H1 (cell line): ENCODE data around the gene GSG1L2. TPM values are rescaled to one million over a fixed set of nuclear protein-coding genes. Genes with fewer than 3 reads are reported as not detected.

Experiments
- CTCF ChIA-PET: fragments of 300-600 bp; sonication (Branson Sonifier 250); formaldehyde crosslinking; loops from one replicate; lab custom pipeline; 2021; ENCODE audit not compliant: partially characterized antibody; lab: Charles Lee
- POLR2A ChIA-PET: fragments of 300-600 bp; sonication (Branson Sonifier 250); formaldehyde crosslinking; loops from one replicate; lab custom pipeline; 2021; ENCODE audit warnings: inconsistent platforms; ENCODE audit not compliant: partially characterized antibody; lab: Charles Lee
- DNase-seq, 2 experiments: peaks; one replicate each; pipeline versions ENCODE4 v3.0.0 to v3.0.0-alpha.2; 2010 to 2022; ENCODE audit warnings: low spot score in 2 of 2, low read depth in 1 of 2, mixed read lengths in 1 of 2
- FAIRE-seq: peaks from 2 replicates; lab custom pipeline; 2011; peaks lifted over from hg19 to GRCh38; lab: Jason Lieb, UNC
- H2AFZ ChIP-seq: 2 replicates; pipeline ENCODE4 v1.8.1; 2012; ENCODE audit warnings: low read length, inconsistent platforms
- H2AK5ac ChIP-seq: 2 replicates; pipeline ENCODE4 v1.6.1; 2013; ENCODE audit warnings: low read depth, low read length
- H2BK120ac ChIP-seq: replicated peaks from 2 replicates; pipeline ENCODE3; 2013; ENCODE audit warnings: low read depth, low read length, inconsistent platforms
- H2BK12ac ChIP-seq: 2 replicates; pipeline ENCODE4 v1.6.1; 2013; ENCODE audit warnings: low read depth, low read length
- H2BK15ac ChIP-seq: 2 replicates; pipeline ENCODE4 v1.6.1; 2013; ENCODE audit warnings: low read length
- H2BK20ac ChIP-seq: 2 replicates; pipeline ENCODE4 v1.6.1; 2013; ENCODE audit warnings: low read length
- H2BK5ac ChIP-seq: 2 replicates; pipeline ENCODE4 v1.6.1; 2013; ENCODE audit warnings: low read depth, low read length
- H3K14ac ChIP-seq: 2 replicates; pipeline ENCODE4 v1.6.1; 2013; ENCODE audit warnings: inconsistent platforms; ENCODE audit not compliant: insufficient read length
- H3K18ac ChIP-seq: 2 replicates; pipeline ENCODE4 v1.6.1; 2013; ENCODE audit warnings: low read length; ENCODE audit errors: extremely low read depth
- H3K23ac ChIP-seq: 2 replicates; pipeline ENCODE4 v1.6.1; 2013; ENCODE audit warnings: inconsistent platforms; ENCODE audit not compliant: insufficient read length
- H3K23me2 ChIP-seq: 2 replicates; pipeline ENCODE4 v1.6.1; 2013; ENCODE audit warnings: low read depth, low read length
- H3K27ac ChIP-seq: 2 replicates; pipeline ENCODE4 v1.6.1; 2011; ENCODE audit warnings: low read depth, low read length, inconsistent platforms
- H3K27me3 ChIP-seq, 4 experiments: replicated peaks in 1 of 4; 1 replicate in 1 of 4; 2 replicates in 3 of 4; pipeline versions ENCODE4 v1.6.1 to v1.8.1; 2011 to 2013; ENCODE audit warnings: low read length in 3 of 4, mild to moderate bottlenecking in 3 of 4, inconsistent platforms in 2 of 4, mixed read lengths in 2 of 4, moderate library complexity in 1 of 4; ENCODE audit not compliant: control insufficient read depth in 3 of 4, insufficient read depth in 3 of 4; ENCODE audit errors: extremely low read depth in 1 of 4
- H3K36me3 ChIP-seq, 4 experiments: 2 replicates each; pipeline versions ENCODE4 v1.6.1 to v1.8.1; 2011 to 2013; ENCODE audit warnings: mild to moderate bottlenecking in 4 of 4, low read length in 3 of 4, moderate library complexity in 2 of 4, control low read depth in 1 of 4, inconsistent platforms in 1 of 4; ENCODE audit not compliant: insufficient read depth in 4 of 4, control insufficient read depth in 2 of 4
- H3K4ac ChIP-seq: replicated peaks from 2 replicates; pipeline ENCODE3; 2013; ENCODE audit warnings: low read length, low read depth, mixed read lengths, inconsistent platforms; ENCODE audit not compliant: insufficient read length
- H3K4me1 ChIP-seq, 4 experiments: replicated peaks in 1 of 4; 1 replicate in 1 of 4; 2 replicates in 3 of 4; pipeline versions ENCODE4 v1.6.1 to v1.8.1; 2011 to 2013; ENCODE audit warnings: low read length in 3 of 4, inconsistent platforms in 2 of 4, mixed read lengths in 1 of 4; ENCODE audit not compliant: insufficient read depth in 4 of 4, control insufficient read depth in 3 of 4
- H3K4me2 ChIP-seq, 2 experiments: 2 replicates each; pipeline versions ENCODE4 v1.6.1 to v1.8.1; 2011 to 2013; ENCODE audit warnings: low read depth in 2 of 2, low read length in 2 of 2, control low read depth in 1 of 2, inconsistent platforms in 1 of 2, mild to moderate bottlenecking in 1 of 2; ENCODE audit not compliant: insufficient read depth in 1 of 2
- H3K4me3 ChIP-seq, 4 experiments: fragments of 200-600, 300-600 bp in 1 of 4; sonication (generic), shearing (Covaris generic), sonication (Bioruptor Twin) in 1 of 4; 2 replicates each; pipeline versions ENCODE4 v1.5.1 to v1.8.1; 2011 to 2016; ENCODE audit warnings: low read length in 4 of 4, low read depth in 3 of 4, control low read depth in 2 of 4, inconsistent platforms in 2 of 4, mild to moderate bottlenecking in 2 of 4, mixed read lengths in 1 of 4, moderate library complexity in 1 of 4; ENCODE audit not compliant: insufficient read depth in 2 of 4; ENCODE audit errors: extremely low read depth in 1 of 4
- H3K56ac ChIP-seq: replicated peaks from 2 replicates; pipeline ENCODE3; 2013; ENCODE audit warnings: low read depth, mild to moderate bottlenecking, mixed read lengths, low read length, inconsistent platforms; ENCODE audit not compliant: insufficient read length
- H3K79me1 ChIP-seq: 2 replicates; pipeline ENCODE4 v1.6.1; 2013; ENCODE audit warnings: low read depth, low read length, control low read depth
- H3K79me2 ChIP-seq, 2 experiments: 2 replicates each; pipeline versions ENCODE4 v1.6.1 to v1.8.1; 2012 to 2013; ENCODE audit warnings: low read length in 2 of 2, mild to moderate bottlenecking in 2 of 2, inconsistent platforms in 1 of 2; ENCODE audit not compliant: insufficient read depth in 2 of 2, control insufficient read depth in 1 of 2
- H3K9ac ChIP-seq, 4 experiments: replicated peaks in 1 of 4; 1 replicate in 1 of 4; 2 replicates in 3 of 4; pipeline versions ENCODE4 v1.6.1 to v1.8.1; 2011 to 2013; ENCODE audit warnings: low read depth in 3 of 4, low read length in 3 of 4, control low read depth in 2 of 4, mild to moderate bottlenecking in 2 of 4, moderate library complexity in 2 of 4, inconsistent platforms in 1 of 4; ENCODE audit errors: extremely low read depth in 1 of 4
- H3K9me3 ChIP-seq, 2 experiments: 2 replicates each; pipeline versions ENCODE4 v1.6.1 to v1.8.1; 2012 to 2013; ENCODE audit warnings: mild to moderate bottlenecking in 2 of 2, moderate library complexity in 2 of 2, control low read depth in 1 of 2, inconsistent platforms in 1 of 2, low read depth in 1 of 2, low read length in 1 of 2, mixed read lengths in 1 of 2; ENCODE audit not compliant: insufficient read depth in 2 of 2
- H4K20me1 ChIP-seq, 2 experiments: replicated peaks in 1 of 2; 2 replicates each; pipeline versions ENCODE3 to v1.8.1; 2011 to 2013; ENCODE audit warnings: inconsistent platforms in 2 of 2, low read length in 2 of 2, mild to moderate bottlenecking in 1 of 2; ENCODE audit not compliant: insufficient read depth in 2 of 2, control insufficient read depth in 1 of 2
- H4K5ac ChIP-seq: 2 replicates; pipeline ENCODE4 v1.6.1; 2013; ENCODE audit warnings: low read length, low read depth, mixed read lengths, inconsistent platforms; ENCODE audit not compliant: insufficient read length
- H4K8ac ChIP-seq: 2 replicates; pipeline ENCODE4 v1.8.0; 2013; ENCODE audit warnings: mild to moderate bottlenecking, moderate library complexity, low read length, inconsistent platforms; ENCODE audit not compliant: insufficient read depth; ENCODE audit errors: extremely low read depth
- H4K91ac ChIP-seq: replicated peaks from 2 replicates; pipeline ENCODE3; 2013; ENCODE audit warnings: low read length, mixed read lengths, inconsistent platforms; ENCODE audit not compliant: insufficient read length
- BCL11A ChIP-seq, 2 experiments: IDR thresholded peaks; one replicate each; pipeline ENCODE4 v1.6.1; 2011; ENCODE audit warnings: low read depth in 2 of 2, low read length in 2 of 2, mild to moderate bottlenecking in 2 of 2
- CBX5 ChIP-seq: fragments of 300-800, 300-1000 bp; sonication (generic); IDR thresholded peaks from 2 replicates; pipeline ENCODE4 v1.7.1; 2016; ENCODE audit warnings: antibody characterized with exemption, low read length, low read depth
- CEBPB ChIP-seq: IDR thresholded peaks from 2 replicates; pipeline ENCODE4 v1.6.1; 2012; ENCODE audit warnings: low read depth, low read length
- CHD1 ChIP-seq: IDR thresholded peaks from 2 replicates; pipeline ENCODE4 v1.6.1; 2012; ENCODE audit warnings: low read depth, low read length, improper control_type of control experiment
- FOSL1 ChIP-seq: IDR thresholded peaks from 2 replicates; pipeline ENCODE4 v1.6.1; 2011; ENCODE audit warnings: mild to moderate bottlenecking, low read depth, low read length, moderate library complexity; ENCODE audit not compliant: insufficient read depth
- JUN ChIP-seq: IDR thresholded peaks from 2 replicates; pipeline ENCODE4 v1.6.1; 2011; ENCODE audit warnings: low read depth, mild to moderate bottlenecking, improper control_type of control experiment, low read length
- KDM1A ChIP-seq: fragments of 200-600, 300-600 bp; sonication (generic); IDR thresholded peaks from 2 replicates; pipeline ENCODE4 v1.7.1; 2016; ENCODE audit warnings: mild to moderate bottlenecking, low read length, borderline replicate concordance
- MAFK ChIP-seq: IDR thresholded peaks from 2 replicates; pipeline ENCODE4 v1.6.1; 2012; ENCODE audit warnings: low read depth, mild to moderate bottlenecking, improper control_type of control experiment, low read length
- PHF8 ChIP-seq: fragments of 200-600 bp; sonication (generic); conservative IDR thresholded peaks from 2 replicates; pipeline ENCODE4 v1.7.1; 2012; ENCODE audit warnings: low read depth, mild to moderate bottlenecking, inconsistent platforms, low read length, moderate library complexity
- POU5F1 ChIP-seq: IDR thresholded peaks from 2 replicates; pipeline ENCODE4 v1.6.1; 2011; ENCODE audit warnings: low read depth, mild to moderate bottlenecking, low read length, moderate library complexity
- RFX5 ChIP-seq: IDR thresholded peaks from 2 replicates; pipeline ENCODE4 v1.6.1; 2011; ENCODE audit warnings: low read depth, low read length, improper control_type of control experiment, borderline replicate concordance
- SIN3A ChIP-seq, 2 experiments: IDR thresholded peaks in 1 of 2; conservative IDR thresholded peaks in 1 of 2; 2 replicates each; pipeline ENCODE4 v1.6.1; 2011 to 2012; ENCODE audit warnings: low read length in 2 of 2, improper control_type of control experiment in 1 of 2, low read depth in 1 of 2, mild to moderate bottlenecking in 1 of 2
- SP1 ChIP-seq: IDR thresholded peaks from 2 replicates; pipeline ENCODE4 v1.6.1; 2011; ENCODE audit warnings: low read depth, low read length
- SUZ12 ChIP-seq: fragments of 200-600 bp; sonication (generic); IDR thresholded peaks from 2 replicates; pipeline ENCODE4 v1.6.1; 2012; ENCODE audit warnings: mild to moderate bottlenecking, inconsistent platforms, low read length, moderate library complexity, mixed read lengths
- TAF7 ChIP-seq: optimal IDR thresholded peaks from 2 replicates; pipeline ENCODE3; 2011; ENCODE audit warnings: low read depth, mild to moderate bottlenecking, inconsistent platforms, low read length, moderate library complexity, borderline replicate concordance
- YY1 ChIP-seq: IDR thresholded peaks from 2 replicates; pipeline ENCODE4 v1.6.1; 2011; ENCODE audit warnings: low read depth, mild to moderate bottlenecking, low read length
- WGBS, 2 experiments: shearing (Covaris generic) in 1 of 2; methylation state at CpG; one replicate each; pipeline versions ENCODE4 v1.1.6 to v1.1.7; 2013 to 2015; ENCODE audit warnings: low lambda C conversion rate in 2 of 2, mixed read lengths in 2 of 2, inconsistent platforms in 1 of 2, low coverage in 1 of 2, missing lambda C conversion rate in 1 of 2; ENCODE audit not compliant: insufficient replicate concordance in 2 of 2, insufficient coverage in 1 of 2, insufficient read length in 1 of 2; ENCODE audit errors: extremely low coverage in 1 of 2, missing lambda C conversion rate in 1 of 2; 5-methylcytosine and 5-hydroxymethylcytosine counted together
- polyA plus RNA-seq, 7 experiments: library from polyadenylated mRNA; depleted of rRNA in 3 of 7; stranded (reverse) in 5 of 7; unstranded in 2 of 7; fragments of >200 nt in 5 of 7; fragments of 200-250 nt in 2 of 7; gene quantifications; 1 replicate in 5 of 7; 2 replicates in 1 of 7; 4 replicates in 1 of 7; pipeline versions ENCODE4 v1.2.1 to v1.2.3, GENCODE V29; 2011 to 2013; ENCODE audit warnings: missing spikeins in 2 of 7, mixed read lengths in 2 of 7
- total RNA-seq: library from RNA; stranded (reverse); fragmentation: NEBNext Ultra II Directional; extraction: Animal tissue kit (Norgen Biotek cat#: 25700); gene quantifications from 2 replicates; pipeline ENCODE4 v1.2.1, GENCODE V29; 2021

The GSG1L2 gene
- total and polyA plus RNA-seq, 2 of the 8 experiments (the other 6 are each of a cell fraction or from before 2014, with no cell fraction given), result not detected

- Histone ChIP-seq H2AFZ (no peak overlapping the region), H3K18ac (no peak overlapping the region), H3K9me3 (no peaks in the 10 kb centered on the region; a peak in 1 of 4 replicates), H4K20me1 (no peaks in the 10 kb centered on the region), H2BK5ac (no peak overlapping the region), H3K79me2 (no peaks in the 10 kb centered on the region), H4K5ac (no peak overlapping the region), H2BK12ac (no peak overlapping the region), H2BK15ac (no peak overlapping the region), H3K4me3 (no peak overlapping the region), H3K4me1 (no peaks in the 10 kb centered on the region), H3K4ac (no peak overlapping the region), H3K9ac (no peak overlapping the region), H3K36me3 (no peaks in the 10 kb centered on the region), H3K27ac (no peak overlapping the region), H4K91ac (no peak overlapping the region), H3K23me2 (no peaks in the 10 kb centered on the region), H3K56ac (no peak overlapping the region), H2BK20ac (no peak overlapping the region), H2AK5ac (no peak overlapping the region), H2BK120ac (no peak overlapping the region), H3K23ac (no peak overlapping the region), H4K8ac (no peak overlapping the region), H3K4me2 (no peak overlapping the region), H3K79me1 (no peaks in the 10 kb centered on the region), H3K14ac (no peak overlapping the region), H3K27me3 (no peaks in the 10 kb centered on the region)
- 79% methylated on average over 1 of the region's 1 CpG; no CpG with 5 or more reads in 1 of the 2 experiments for WGBS, 2 experiments
- no peak for FAIRE-seq
- DNase-seq, result no peak
- POLR2A ChIA-PET, result no interaction called here
- CTCF ChIA-PET, result interaction anchor here (1.7 kb wide), 1 partner anchor 24 kb away, joined by 5 read pairs; no protein-coding TSS in a partner anchor
- TF ChIP-seq KDM1A (no peak), CBX5 (no peak), JUN (no peak), MAFK (no peak), PHF8 (no peak), TAF7 (no peak), CEBPB (no peak), CHD1 (no peak), RFX5 (no peak), POU5F1 (no peak), SP1 (no peak), FOSL1 (no peak), SIN3A (conservative IDR thresholded peaks at IDR 0.05 in 1 of 2, IDR thresholded peaks at IDR 0.05 in 1 of 2; ENCODE audit: low read depth in 1 of 2, low read length in 2 of 2) (no peak), BCL11A (IDR thresholded peaks at IDR 0.05; ENCODE audit: low read depth in 2 of 2, low read length in 2 of 2) (no peak), YY1 (no peak), SUZ12 (no peak)
Observed at GRCh38 chr17:9865586-9865985, 43.7 kb upstream of the GSG1L2 start.
